ENCODE data around the gene GPR153. TPM values are rescaled to one million over a fixed set of nuclear protein-coding genes. Genes with fewer than 3 reads are reported as not detected.

The GPR153 gene
- total RNA-seq, 1 donor from 2014 or later = 4.2 TPM

- Mint-ChIP-seq H3K4me3 (ENCODE audit: unreplicated experiment) (peak overlapping the region; percentile 35), H3K36me3 (ENCODE audit: unreplicated experiment) (peaks cover 1% of the 10 kb centered on the region), H3K27ac (ENCODE audit: unreplicated experiment) (no peak overlapping the region), H3K4me1 (ENCODE audit: unreplicated experiment) (peaks cover 19% of the 10 kb centered on the region), H3K9me3 (ENCODE audit: unreplicated experiment) (no peaks in the 10 kb centered on the region), H3K27me3 (ENCODE audit: unreplicated experiment) (no peaks in the 10 kb centered on the region)
- no peak for DNase-seq (ENCODE audit: extremely low spot score, unreplicated experiment)
- TF ChIP-seq CTCF (IDR thresholded peaks at IDR 0.05) = no peak
Measured at GRCh38 chr1:6207921-6208320, 53.0 kb downstream of the GPR153 start.

GRCh38 chr1:6207075-6207885, 53.6 kb downstream of the GPR153 start:
- H3K4me1 Mint-ChIP-seq (ENCODE audit: unreplicated experiment) = peaks cover 19% of the 10 kb centered on the region
- H3K9me3 Mint-ChIP-seq (ENCODE audit: unreplicated experiment) = no peaks in the 10 kb centered on the region
- no peaks in the 10 kb centered on the region for H3K27me3 Mint-ChIP-seq (ENCODE audit: unreplicated experiment)
- H3K4me3 Mint-ChIP-seq (ENCODE audit: unreplicated experiment) = peak overlapping the region; percentile 35
- H3K36me3 Mint-ChIP-seq (ENCODE audit: unreplicated experiment) = no peaks in the 10 kb centered on the region
- no peak overlapping the region for H3K27ac Mint-ChIP-seq (ENCODE audit: unreplicated experiment)
- no peak for TF ChIP-seq CTCF (IDR thresholded peaks at IDR 0.05)
- DNase-seq (ENCODE audit: extremely low spot score, unreplicated experiment) = no peak

- Mint-ChIP-seq H3K36me3 (ENCODE audit: unreplicated experiment) (no peaks in the 10 kb centered on the region), H3K4me1 (ENCODE audit: unreplicated experiment) (peaks cover 19% of the 10 kb centered on the region), H3K4me3 (ENCODE audit: unreplicated experiment) (no peak overlapping the region), H3K27ac (ENCODE audit: unreplicated experiment) (no peak overlapping the region), H3K27me3 (ENCODE audit: unreplicated experiment) (no peaks in the 10 kb centered on the region), H3K9me3 (ENCODE audit: unreplicated experiment) (no peaks in the 10 kb centered on the region)
- DNase-seq (ENCODE audit: extremely low spot score, unreplicated experiment) = no peak
- TF ChIP-seq CTCF (IDR thresholded peaks at IDR 0.05) = no peak
Measured at GRCh38 chr1:6206520-6206855, 54.4 kb downstream of the GPR153 start.

DNA sequence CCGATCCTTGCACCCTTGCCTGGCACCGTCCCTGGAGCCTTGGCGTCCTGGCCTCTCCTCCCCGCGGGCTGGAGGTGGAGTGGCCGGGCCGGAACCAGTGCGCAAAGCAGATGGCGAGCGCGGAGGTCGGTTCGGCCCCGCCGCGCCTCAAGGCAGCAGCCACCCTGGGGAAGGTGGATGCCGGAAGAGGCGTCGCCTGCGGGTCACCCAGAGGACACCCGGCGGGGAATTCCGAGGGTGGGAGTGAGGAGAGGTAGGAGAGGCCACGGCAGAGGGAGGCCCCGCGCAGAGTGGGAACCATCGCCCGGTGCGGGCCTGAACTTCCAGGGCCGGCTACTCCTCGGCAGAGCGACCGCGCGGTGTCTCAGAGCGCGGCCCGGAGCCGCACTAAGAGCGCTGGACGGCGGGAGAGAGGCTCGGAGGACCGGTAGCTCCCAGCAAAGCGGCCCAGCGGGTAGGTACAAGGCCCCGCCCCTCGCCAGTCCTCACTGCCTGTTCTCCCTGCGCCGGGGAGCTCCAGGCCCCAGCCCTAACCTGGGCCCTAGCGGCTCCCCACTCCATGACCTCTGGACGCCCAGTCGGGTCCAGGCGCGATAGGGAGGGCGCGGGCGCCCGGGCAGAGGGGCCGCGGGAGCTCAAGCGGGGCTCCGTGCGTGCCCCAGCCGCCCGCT, 54.9 kb downstream of the GPR153 start, which contains the start of gene RNF207:
TSS of gene RNF207 (plus strand) at position 271 of the 671 bp plus-strand sequence. CDS start 417 bp downstream, outside the sequence.
- Mint-ChIP-seq H3K4me3 (ENCODE audit: unreplicated experiment) (peak within 1 kb of the TSS; percentile 54), H3K4me1 (ENCODE audit: unreplicated experiment) (peaks cover 19% of the 10 kb centered on the region), H3K36me3 (ENCODE audit: unreplicated experiment) (no peaks in the 10 kb centered on the region), H3K27ac (ENCODE audit: unreplicated experiment) (no peak within 1 kb of the TSS), H3K9me3 (ENCODE audit: unreplicated experiment) (no peaks in the 10 kb centered on the region), H3K27me3 (ENCODE audit: unreplicated experiment) (no peaks in the 10 kb centered on the region)
- no peak for DNase-seq (ENCODE audit: extremely low spot score, unreplicated experiment)
- TF ChIP-seq CTCF (IDR thresholded peaks at IDR 0.05) = no peak

- Mint-ChIP-seq H3K36me3 (ENCODE audit: unreplicated experiment) (peaks cover 4% of the 10 kb centered on the region), H3K27me3 (ENCODE audit: unreplicated experiment) (no peaks in the 10 kb centered on the region), H3K27ac (ENCODE audit: unreplicated experiment) (no peak overlapping the region), H3K4me1 (ENCODE audit: unreplicated experiment) (peaks cover 38% of the 10 kb centered on the region), H3K9me3 (ENCODE audit: unreplicated experiment) (no peaks in the 10 kb centered on the region), H3K4me3 (ENCODE audit: unreplicated experiment) (no peak overlapping the region)
- DNase-seq (ENCODE audit: extremely low spot score, unreplicated experiment) = no peak
- no peak for TF ChIP-seq CTCF (IDR thresholded peaks at IDR 0.05)
Measured at GRCh38 chr1:6202256-6202655, 58.6 kb downstream of the GPR153 start.
